Glomerular visceral epithelial cell (primary cell): ENCODE data around the gene PXDC1.

Experiments
- DNase-seq: peaks from one replicate; pipeline ENCODE4 v3.0.0-alpha.2; 2016; ENCODE audit errors: extremely low spot score

The PXDC1 gene

GRCh38 chr6:3751077-3751729 is at the start of gene PXDC1:
Gene PXDC1, minus strand, starts transcription at chr6:3751713. Its CDS starts 182 bp downstream, at chr6:3751531.
- peak; percentile 20 for DNase-seq

DNA sequence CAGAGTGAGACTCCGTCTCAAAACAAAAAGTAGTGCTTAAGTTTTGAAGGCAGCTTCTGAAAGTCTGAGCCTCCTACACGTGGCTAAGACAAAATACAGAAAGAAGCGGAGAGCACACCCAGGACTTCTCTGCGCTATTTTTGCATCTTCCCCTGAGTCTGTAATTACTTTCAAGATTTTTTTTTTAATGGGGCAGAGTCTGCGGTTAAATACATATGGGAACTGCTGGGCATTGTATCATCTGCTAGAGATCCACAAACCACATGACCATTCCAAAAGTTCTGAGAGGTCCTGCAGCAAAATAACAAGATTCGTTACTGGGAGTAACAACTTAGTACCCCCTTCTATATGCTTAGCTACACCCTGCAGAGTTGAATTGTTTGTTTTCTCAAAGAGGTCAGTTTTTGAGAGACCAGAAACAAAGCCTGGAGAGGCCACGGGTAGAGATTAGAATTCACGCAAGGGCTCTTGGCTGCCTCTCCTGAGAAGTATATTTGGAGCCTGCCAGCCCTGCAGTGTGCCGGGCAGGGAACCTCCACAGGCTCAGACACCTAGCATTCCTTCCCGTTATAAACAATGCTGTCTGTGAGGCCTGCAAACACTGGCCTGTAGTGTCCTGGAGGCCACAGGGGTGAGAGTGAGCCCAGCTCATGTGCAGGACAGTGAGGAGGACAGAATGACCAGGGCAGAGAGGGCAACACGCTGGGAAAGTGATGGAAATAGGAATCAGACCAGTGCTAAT is 49.5 kb upstream of the PXDC1 start:
- no peak for DNase-seq

DNA sequence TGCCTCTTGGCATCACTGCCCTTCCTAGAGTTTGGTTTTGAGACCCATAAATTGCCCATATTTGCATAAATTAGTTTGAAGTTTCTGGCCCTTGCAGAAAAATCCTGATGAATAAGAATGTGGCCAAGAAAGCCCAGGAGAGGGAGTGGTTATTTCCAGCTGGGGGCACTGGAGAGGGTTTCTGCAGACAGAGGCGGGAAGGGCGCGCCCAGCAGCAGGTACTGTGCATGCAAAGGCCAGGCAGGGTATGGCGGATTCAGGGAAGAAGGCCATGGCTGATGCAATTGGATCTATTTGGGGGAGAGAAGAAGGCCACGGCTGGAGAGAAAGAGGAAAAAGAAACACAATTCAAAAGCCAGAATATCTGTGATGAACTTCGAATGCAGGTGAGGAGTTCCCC is 48.2 kb upstream of the PXDC1 start:
- no peak for DNase-seq

GRCh38 chr6:3798055-3798919 is 46.8 kb upstream of the PXDC1 start:
- DNase-seq, result peak; percentile 82

DNA sequence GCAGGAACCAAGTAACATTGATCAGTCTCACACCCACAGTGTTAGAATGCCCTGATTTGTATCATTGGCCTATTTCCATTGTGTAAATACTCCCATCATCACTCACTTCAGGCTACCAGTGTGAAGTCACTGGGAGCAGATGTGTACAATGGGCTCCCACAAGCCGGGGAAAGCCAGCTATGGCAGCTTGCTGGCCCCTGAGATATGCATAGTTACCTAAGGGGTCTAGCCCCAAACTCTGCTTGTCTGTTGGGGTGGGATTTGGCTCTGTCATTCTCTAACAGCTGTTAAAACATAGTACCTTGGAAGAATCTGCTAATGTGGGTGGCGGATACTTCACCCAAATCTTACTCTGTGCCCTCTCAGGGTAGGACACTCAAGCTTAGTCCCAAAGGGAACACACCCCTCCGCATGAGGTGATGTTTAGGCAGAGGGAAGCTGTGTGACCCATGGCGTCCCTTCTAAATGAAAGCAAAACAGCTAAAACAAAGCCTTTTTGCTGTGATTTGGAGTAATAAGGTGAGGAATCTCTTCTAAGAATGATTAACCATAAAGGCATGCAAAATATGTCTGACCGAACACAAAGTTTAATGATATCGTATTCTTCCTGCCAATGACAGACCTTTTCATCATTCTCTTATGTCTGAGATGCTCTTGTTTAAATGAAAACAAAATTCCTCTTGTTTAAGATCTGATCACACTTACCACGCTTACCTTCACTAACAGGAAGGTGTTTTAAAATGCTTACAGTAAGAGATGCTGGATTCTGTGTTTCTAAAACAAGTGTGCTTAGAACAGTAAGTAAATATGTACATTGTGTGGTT is 45.9 kb upstream of the PXDC1 start:
- DNase-seq, result peak; percentile 83

DNA sequence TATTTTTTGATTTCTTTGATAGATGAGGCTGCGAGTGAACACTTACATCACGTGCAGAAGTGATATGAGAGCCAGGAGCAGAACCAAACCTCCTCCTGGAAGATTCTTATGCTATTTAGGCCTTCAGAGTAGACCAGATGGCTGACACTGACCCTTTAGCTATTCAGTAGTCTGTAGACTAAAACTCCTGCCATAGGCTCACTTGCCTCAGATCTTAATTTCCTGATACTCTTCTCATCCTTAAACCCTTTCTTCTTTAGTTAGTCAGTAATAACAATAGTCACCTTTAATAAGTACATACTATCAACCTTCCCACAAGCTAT is 45.2 kb upstream of the PXDC1 start:
- no peak for DNase-seq

GRCh38 chr6:3795836-3796718 is 44.6 kb upstream of the PXDC1 start:
- no peak for DNase-seq

GRCh38 chr6:3794092-3794491 is 42.6 kb upstream of the PXDC1 start:
- no peak for DNase-seq

DNA sequence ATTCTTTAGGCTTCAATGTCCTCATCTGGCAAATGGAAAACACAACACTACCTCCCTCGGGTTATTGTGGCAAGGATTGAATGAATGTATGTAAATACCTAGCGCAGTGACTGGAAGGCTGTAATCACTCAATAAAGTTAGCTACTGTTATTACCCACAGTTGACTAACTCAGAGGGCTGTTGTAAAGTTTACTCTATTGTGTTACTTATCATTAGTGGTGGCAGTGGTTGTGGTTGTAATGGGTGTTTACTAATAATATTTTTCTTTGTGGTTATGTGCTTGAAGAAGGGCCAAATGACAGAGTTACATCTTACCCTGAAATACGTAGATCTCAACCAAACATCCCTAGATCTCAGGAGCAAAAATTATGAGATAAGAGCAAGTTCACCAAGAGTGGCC is 42.0 kb upstream of the PXDC1 start:
- DNase-seq, result no peak

DNA sequence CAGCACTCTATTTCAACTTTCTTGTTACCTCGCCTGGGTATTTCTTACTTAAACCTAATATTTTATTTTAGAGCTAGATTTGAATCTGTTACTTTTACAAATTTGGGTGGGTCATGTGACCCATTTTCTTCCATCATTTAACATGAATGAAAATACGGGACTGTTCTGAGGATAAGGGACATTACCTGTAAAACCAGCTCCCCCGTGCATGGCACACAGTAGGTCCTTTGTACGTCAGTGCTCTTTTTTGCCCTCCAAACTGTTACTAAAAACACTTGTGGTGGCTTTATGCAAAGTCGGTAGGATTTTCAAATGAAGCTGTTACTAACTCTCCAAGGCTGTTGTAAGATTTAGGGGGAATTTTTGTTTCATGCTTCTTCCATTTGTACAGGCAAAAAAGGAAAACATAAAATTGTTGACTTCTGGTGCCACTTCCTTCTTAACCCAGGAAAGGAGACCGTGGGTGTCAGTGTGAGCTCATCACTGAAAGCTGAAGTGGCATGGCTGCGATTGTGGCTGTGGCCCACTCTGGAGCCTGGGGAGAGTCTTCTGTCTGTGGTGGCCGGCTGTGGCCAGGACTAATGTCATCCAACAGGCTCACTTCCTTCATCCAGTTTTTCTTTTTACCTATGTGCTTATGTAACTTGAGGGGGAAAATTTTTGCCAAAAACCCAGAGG is 40.2 kb upstream of the PXDC1 start:
- DNase-seq, result no peak

GRCh38 chr6:3789896-3790558 is 38.5 kb upstream of the PXDC1 start:
- no peak for DNase-seq

- DNase-seq, result peak; percentile 29
Observed at GRCh38 chr6:3789018-3789895, 37.7 kb upstream of the PXDC1 start.

- DNase-seq, result no peak
Observed at GRCh38 chr6:3788408-3789017, 37.0 kb upstream of the PXDC1 start.

- no peak for DNase-seq
Observed at GRCh38 chr6:3786141-3786540, 34.6 kb upstream of the PXDC1 start.

- no peak for DNase-seq
Observed at GRCh38 chr6:3785745-3786098, 34.2 kb upstream of the PXDC1 start.

- DNase-seq, result no peak
Observed at GRCh38 chr6:3784885-3785744, 33.6 kb upstream of the PXDC1 start.

GRCh38 chr6:3784423-3784822 is 32.9 kb upstream of the PXDC1 start:
- no peak for DNase-seq
